Mucosa of stomach (tissue), 1 donor: Measurements from ENCODE around the gene OLFML2B.
"Not testable (repeated sequence)": the region's sequence is repeated elsewhere in the genome, so short reads cannot be mapped to it uniquely, and the experiment has no call there.

Experiments used
- H3K27me3 ChIP-seq: one replicate; pipeline ENCODE4 v1.7.0; 2013; ENCODE audit warnings: mild to moderate bottlenecking, low read length; ENCODE audit not compliant: control insufficient read depth, insufficient read depth
- H3K36me3 ChIP-seq: one replicate; pipeline ENCODE4 v1.7.0; 2013; ENCODE audit warnings: low read length; ENCODE audit not compliant: control insufficient read depth, insufficient read depth
- H3K4me1 ChIP-seq: one replicate; pipeline ENCODE4 v1.7.0; 2013; ENCODE audit warnings: mild to moderate bottlenecking, low read length; ENCODE audit not compliant: control insufficient read depth, insufficient read depth
- H3K4me3 ChIP-seq: one replicate; pipeline ENCODE4 v1.7.0; 2013; ENCODE audit warnings: low read length
- H3K9ac ChIP-seq: one replicate; pipeline ENCODE4 v1.7.0; 2013; ENCODE audit warnings: mild to moderate bottlenecking, low read length, moderate library complexity
- H3K9me3 ChIP-seq: one replicate; pipeline ENCODE4 v1.7.0; 2013; ENCODE audit warnings: mild to moderate bottlenecking, low read length, moderate library complexity; ENCODE audit not compliant: control insufficient read depth
- donor health status: Pancreatic carcinoma.

OLFML2B gene

GRCh38 chr1:162059721-162060120, 36.1 kb upstream of the OLFML2B start:
- Histone ChIP-seq H3K36me3 (no peaks in the 10 kb centered on the region), H3K4me1 (peaks cover 6% of the 10 kb centered on the region), H3K9me3 (no peaks in the 10 kb centered on the region), H3K4me3 (no peak overlapping the region), H3K9ac (no peak overlapping the region), H3K27me3 (no peaks in the 10 kb centered on the region)

DNA sequence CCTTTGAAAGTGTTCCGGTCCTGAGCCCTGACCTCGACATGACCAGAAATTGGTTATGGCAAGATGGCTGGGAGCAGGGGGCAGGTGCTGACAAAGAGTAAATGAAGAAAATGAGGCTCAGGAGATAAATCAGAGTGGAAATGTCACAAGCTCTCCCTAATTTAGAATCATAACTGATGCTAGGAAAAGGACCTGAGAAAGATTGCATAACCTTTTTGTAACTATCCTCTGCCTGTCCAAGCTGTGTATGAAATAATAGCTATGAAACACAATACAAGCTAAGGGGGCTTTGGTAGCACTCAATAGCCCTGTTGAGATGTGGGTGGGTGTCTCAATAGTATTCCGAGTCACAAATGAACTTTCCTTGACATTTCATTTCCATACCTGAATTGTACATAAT, 32.9 kb upstream of the OLFML2B start:
- Histone ChIP-seq H3K27me3 (no peaks in the 10 kb centered on the region), H3K9ac (no peak overlapping the region), H3K36me3 (no peaks in the 10 kb centered on the region), H3K4me1 (peaks cover 8% of the 10 kb centered on the region), H3K9me3 (no peaks in the 10 kb centered on the region), H3K4me3 (no peak overlapping the region)

- H3K36me3 ChIP-seq: no peaks in the 10 kb centered on the region
- no peaks in the 10 kb centered on the region for H3K9me3 ChIP-seq
- H3K9ac ChIP-seq: no peak overlapping the region
- no peak overlapping the region for H3K4me3 ChIP-seq
- H3K4me1 ChIP-seq: peaks cover 8% of the 10 kb centered on the region
- H3K27me3 ChIP-seq: no peaks in the 10 kb centered on the region
Measured at GRCh38 chr1:162056043-162056442, 32.4 kb upstream of the OLFML2B start.

DNA sequence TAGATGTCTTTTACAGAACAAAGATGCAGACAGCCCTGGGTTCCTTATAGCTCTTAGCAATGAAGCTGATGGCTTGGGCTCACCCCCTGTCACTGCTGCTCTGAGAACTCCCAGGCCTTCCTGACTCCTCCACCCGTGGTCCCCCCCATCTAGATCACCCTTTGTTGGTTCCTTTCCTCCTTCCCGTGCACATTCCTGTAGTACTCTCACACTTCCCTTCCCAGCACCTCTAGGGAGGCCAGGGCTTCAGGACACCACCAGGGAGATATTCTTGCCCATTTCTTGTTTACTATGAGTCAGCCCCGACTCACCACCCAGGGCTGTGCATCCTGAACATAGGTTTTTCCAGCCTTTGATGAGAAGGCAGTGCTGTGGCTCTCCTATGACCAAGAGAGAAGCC, 31.4 kb upstream of the OLFML2B start:
- Histone ChIP-seq H3K27me3 (no peaks in the 10 kb centered on the region), H3K9me3 (no peaks in the 10 kb centered on the region), H3K9ac (no peak overlapping the region), H3K4me1 (peaks cover 8% of the 10 kb centered on the region), H3K4me3 (no peak overlapping the region), H3K36me3 (no peaks in the 10 kb centered on the region)

DNA sequence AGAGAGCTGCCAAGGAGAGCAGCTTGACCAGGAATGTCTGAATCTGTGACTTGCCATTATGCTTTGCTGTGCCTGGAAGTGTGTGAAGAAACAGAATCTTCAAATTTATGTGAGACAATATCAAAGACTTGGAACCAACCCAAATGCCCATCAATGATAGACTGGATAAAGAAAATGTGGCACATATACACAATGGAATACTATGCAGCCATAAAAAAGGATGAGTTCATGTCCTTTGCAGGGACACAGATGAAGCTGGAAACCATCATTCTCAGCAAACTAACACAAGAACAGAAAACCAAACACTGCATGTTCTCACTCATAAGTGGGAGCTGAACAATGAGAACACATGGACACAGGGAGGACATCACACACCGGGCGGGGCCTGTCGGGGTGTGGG, 30.3 kb upstream of the OLFML2B start:
- H3K27me3 ChIP-seq, H3K4me3 ChIP-seq, H3K4me1 ChIP-seq, H3K9me3 ChIP-seq, H3K9ac ChIP-seq, H3K36me3 ChIP-seq: not testable (repeated sequence)

GRCh38 chr1:162046921-162047320, 23.3 kb upstream of the OLFML2B start:
- no peak overlapping the region for H3K4me3 ChIP-seq
- H3K4me1 ChIP-seq: no peaks in the 10 kb centered on the region
- no peaks in the 10 kb centered on the region for H3K36me3 ChIP-seq
- H3K9me3 ChIP-seq: no peaks in the 10 kb centered on the region
- no peak overlapping the region for H3K9ac ChIP-seq
- H3K27me3 ChIP-seq: no peaks in the 10 kb centered on the region

GRCh38 chr1:162042361-162042760, 18.7 kb upstream of the OLFML2B start:
- H3K4me3 ChIP-seq: no peak overlapping the region
- H3K36me3 ChIP-seq: no peaks in the 10 kb centered on the region
- H3K27me3 ChIP-seq: peaks cover 3% of the 10 kb centered on the region
- no peaks in the 10 kb centered on the region for H3K4me1 ChIP-seq
- H3K9ac ChIP-seq: no peak overlapping the region
- H3K9me3 ChIP-seq: no peaks in the 10 kb centered on the region

- Histone ChIP-seq H3K9me3 (no peaks in the 10 kb centered on the region), H3K4me1 (no peaks in the 10 kb centered on the region), H3K27me3 (peaks cover 6% of the 10 kb centered on the region), H3K4me3 (no peak overlapping the region), H3K9ac (no peak overlapping the region), H3K36me3 (no peaks in the 10 kb centered on the region)
Measured at GRCh38 chr1:162040657-162041056, 17.0 kb upstream of the OLFML2B start.

DNA sequence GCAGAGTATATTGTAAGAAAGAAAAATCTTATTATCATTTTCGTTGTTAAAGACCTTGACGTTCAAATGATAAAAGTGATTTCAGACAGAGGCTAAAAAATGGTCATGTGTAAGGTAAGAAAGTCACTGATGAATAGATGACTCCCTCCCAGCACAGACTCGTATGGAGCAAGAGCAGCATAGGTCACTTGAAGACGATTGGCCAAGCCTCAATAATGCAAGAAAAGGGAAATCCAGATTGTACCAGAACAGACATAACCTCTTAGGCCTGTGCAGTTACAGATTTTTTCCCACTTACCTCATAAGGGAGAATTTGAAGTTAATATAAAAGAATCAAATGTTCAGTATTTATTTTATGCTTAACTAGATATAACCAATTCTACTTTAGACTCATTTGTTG, 16.3 kb upstream of the OLFML2B start:
- Histone ChIP-seq H3K4me3 (no peak overlapping the region), H3K27me3 (peaks cover 11% of the 10 kb centered on the region), H3K9ac (no peak overlapping the region), H3K9me3 (no peaks in the 10 kb centered on the region), H3K36me3 (no peaks in the 10 kb centered on the region), H3K4me1 (no peaks in the 10 kb centered on the region)

- no peaks in the 10 kb centered on the region for H3K9me3 ChIP-seq
- peaks cover 14% of the 10 kb centered on the region for H3K27me3 ChIP-seq
- no peak overlapping the region for H3K9ac ChIP-seq
- H3K36me3 ChIP-seq: no peaks in the 10 kb centered on the region
- H3K4me1 ChIP-seq: no peaks in the 10 kb centered on the region
- no peak overlapping the region for H3K4me3 ChIP-seq
Measured at GRCh38 chr1:162038624-162039023, 15.0 kb upstream of the OLFML2B start.

DNA sequence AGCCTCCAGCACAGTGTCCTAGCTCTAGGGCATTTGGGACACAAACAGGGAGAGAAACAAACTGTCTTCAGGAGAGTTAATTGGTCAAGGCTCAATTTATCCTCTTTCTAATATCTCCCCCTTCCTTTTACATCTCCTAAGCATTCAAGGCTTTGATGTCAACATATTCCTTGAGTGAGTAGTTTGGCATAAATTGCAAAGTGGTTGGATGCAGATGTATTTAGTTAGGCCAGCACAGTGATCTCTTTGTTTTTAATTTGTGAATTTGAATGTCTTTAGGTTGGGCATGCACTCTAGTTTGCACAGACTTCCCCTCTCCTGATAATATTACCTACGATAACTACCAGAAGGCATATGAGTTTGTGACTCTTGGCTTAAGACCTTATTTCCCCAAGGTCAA, 12.5 kb upstream of the OLFML2B start:
- peaks cover 14% of the 10 kb centered on the region for H3K27me3 ChIP-seq
- no peak overlapping the region for H3K9ac ChIP-seq
- no peaks in the 10 kb centered on the region for H3K36me3 ChIP-seq
- H3K4me1 ChIP-seq: no peaks in the 10 kb centered on the region
- no peaks in the 10 kb centered on the region for H3K9me3 ChIP-seq
- H3K4me3 ChIP-seq: no peak overlapping the region

- no peaks in the 10 kb centered on the region for H3K9me3 ChIP-seq
- H3K9ac ChIP-seq: no peak overlapping the region
- H3K27me3 ChIP-seq: peaks cover 18% of the 10 kb centered on the region
- no peaks in the 10 kb centered on the region for H3K4me1 ChIP-seq
- H3K4me3 ChIP-seq: no peak overlapping the region
- H3K36me3 ChIP-seq: no peaks in the 10 kb centered on the region
Measured at GRCh38 chr1:162035241-162035640, 11.6 kb upstream of the OLFML2B start.

DNA sequence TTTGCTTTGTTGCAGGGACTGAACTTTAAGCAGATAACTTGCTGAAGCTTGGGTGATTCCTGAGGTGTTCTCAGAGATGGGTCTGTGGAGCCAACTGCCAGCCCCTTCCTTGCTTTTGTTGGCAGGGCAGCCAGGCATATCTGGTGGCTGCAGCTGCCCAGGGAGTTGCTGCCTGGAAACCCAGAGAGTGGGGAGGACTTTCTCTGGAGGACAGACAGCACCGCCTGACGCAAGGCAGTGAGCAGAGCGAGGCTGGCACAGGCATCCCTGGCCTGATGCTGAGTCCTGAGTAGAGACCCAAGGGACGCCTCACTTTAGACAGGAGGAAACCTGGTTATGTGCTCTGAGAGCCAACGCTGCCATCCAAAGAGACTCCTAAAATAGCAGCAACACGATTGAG, 9.8 kb upstream of the OLFML2B start:
- Histone ChIP-seq H3K36me3 (no peaks in the 10 kb centered on the region), H3K9ac (no peak overlapping the region), H3K4me3 (no peak overlapping the region), H3K27me3 (peaks cover 19% of the 10 kb centered on the region), H3K4me1 (no peaks in the 10 kb centered on the region), H3K9me3 (no peaks in the 10 kb centered on the region)
